Hematopoietic multipotent progenitor cell (in vitro differentiated cells): ENCODE results near the gene EPG5. TPM values are rescaled to one million over a fixed set of nuclear protein-coding genes. Genes with fewer than 3 reads are reported as not detected.
"Not testable (repeated sequence)": the region's sequence is repeated elsewhere in the genome, so short reads cannot be mapped to it uniquely, and the experiment has no call there.

Experiments used
- DNase-seq, 3 donors: peaks; one replicate each; pipeline ENCODE4 v3.0.0-alpha.2; 2011 to 2015; ENCODE audit warnings: low read depth in 2 of 3, low spot score in 2 of 3
- total RNA-seq: library from RNA; depleted of rRNA; stranded (reverse); fragments of >200 nt; gene quantifications from one replicate; pipeline ENCODE4 v1.2.3, GENCODE V29; 2012

Gene EPG5
- total RNA-seq, 1 donor, result 28.3 TPM

DNA sequence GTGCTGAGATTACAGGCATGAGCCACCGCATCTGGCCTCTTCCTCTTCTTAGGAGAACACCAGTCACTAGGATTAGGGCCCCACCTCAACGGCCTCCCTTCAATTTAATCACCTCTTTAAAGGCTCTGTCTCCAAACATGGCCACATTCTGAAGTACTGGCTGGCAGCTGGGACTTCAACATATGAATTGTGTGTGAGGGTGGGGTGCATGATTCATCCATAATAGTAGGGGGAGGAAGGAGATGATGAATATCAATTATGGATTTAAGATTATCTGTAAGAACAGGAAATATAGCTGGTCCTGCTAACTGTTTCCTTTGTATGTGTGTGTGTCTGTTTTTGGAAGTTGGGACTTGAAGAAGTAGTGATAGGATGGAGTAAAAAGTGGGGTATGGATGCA, 14.7 kb upstream of the EPG5 start:
- no peak for DNase-seq

DNA sequence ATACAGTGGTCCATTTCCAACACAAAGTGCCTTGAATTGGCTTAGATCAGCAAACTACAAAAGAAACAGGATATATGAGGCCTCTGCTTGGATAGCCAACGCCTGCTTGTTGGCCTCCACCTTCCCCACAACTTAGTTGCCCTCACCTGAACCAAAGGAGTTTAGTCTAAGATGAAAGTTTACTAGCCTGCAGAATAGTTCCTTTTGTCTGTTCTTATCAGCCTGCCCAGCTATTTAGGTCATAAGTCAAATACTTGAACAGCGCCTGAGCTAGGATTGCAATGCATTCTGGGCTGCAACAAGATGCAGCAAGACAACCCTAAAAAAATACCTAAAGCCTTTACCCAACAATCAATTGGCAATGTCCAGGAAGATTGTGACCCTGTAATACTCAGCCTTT, 13.1 kb upstream of the EPG5 start:
- DNase-seq, result no peak

DNA sequence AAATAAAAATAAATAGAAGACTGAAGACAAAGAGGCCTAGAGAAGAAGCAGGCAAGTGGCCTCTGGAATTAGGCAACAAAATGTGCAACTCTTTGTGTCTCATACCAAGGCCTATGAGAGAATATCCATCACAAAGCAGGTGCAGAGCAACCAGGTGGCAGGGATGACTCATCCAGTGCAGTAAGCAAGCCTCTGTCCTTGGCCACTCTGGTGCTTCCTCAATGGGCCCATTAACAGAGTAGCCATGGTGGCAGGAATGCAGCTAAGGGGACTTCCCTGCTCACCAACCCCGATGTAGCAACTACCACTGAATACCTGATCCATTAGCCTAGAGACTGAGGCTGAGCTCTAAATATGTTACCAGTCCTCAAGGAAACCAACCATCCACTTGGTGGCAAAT, 11.0 kb upstream of the EPG5 start:
- no peak for DNase-seq

DNA sequence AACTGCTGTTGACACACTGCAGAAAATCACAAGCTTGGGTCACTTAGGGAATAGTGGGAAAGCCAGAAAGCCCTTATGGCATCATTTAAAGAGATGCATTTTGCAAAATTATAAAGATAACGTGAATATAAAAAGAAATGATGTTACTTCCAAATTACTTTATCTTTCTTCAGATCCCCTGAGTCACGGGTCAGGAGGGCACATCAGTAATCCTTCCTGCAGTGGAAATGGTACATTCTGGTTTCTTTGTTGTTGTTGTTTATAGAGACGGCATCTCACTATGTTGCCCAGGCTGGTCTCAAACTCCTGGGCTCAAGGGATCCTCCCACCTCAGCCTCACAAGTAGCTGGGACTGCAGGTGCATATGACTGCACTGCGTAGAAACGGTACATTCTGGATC, 9.8 kb upstream of the EPG5 start:
- DNase-seq, result no peak

DNA sequence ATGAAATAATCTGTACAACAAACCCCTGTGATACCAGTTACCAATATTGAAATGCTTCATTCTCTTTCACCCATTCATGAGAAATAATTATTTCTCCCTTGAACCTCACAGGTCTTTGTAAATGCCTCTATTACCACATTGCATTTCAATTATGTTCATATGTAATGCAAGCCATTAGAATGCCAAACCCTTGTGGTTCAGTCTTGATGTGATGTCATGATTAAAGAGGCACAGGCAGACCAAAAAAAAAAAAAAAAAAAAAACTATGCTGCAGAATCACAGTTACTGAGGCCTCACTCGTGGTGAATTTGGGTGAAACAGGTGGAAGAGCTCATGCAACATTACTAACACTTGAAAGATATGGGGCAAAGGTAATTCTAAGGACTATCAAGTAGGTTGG, 9.4 kb upstream of the EPG5 start:
- DNase-seq, result no peak

DNA sequence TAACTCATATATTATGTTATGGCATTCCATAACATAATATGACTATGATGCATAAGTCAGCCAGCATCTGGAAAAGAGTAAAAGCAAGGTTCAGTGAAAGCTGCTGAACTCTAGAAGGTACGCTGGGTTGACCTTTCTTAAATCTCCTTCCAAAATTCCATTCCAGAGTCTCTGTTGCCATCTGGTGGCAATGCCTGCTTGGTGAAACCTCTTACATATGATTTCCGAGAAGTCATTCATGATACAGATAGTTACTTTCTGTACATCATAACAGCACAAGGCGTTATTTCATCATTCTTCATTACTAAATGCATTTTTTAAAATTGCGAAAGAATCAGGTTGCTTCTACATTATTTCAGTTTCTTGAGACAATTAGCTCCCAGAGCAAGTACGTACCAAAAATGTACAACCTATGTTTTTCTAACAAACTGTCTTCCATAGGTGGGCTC, 7.0 kb upstream of the EPG5 start:
- DNase-seq, result peak; percentile 26 to 82 (median 70)

DNA sequence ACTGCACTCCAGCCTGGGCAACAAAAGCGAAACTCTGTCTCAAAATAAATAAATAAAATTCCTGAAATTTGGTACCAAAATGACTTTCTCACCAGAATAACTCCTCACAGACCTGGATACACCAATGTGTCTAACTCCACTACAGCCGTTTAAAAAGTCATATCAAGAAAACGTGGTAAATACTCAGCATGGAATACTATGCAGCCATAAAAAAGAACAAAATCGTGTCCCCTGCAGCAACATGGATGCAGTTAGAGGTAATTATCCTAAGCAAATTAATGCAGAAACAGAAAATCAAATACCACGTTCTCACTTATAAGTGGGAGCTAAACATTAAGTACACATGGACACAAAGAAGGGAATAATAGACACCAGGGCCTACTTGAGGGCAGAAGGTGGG, 2.2 kb downstream of the EPG5 start:
- DNase-seq, result not testable (repeated sequence)

DNA sequence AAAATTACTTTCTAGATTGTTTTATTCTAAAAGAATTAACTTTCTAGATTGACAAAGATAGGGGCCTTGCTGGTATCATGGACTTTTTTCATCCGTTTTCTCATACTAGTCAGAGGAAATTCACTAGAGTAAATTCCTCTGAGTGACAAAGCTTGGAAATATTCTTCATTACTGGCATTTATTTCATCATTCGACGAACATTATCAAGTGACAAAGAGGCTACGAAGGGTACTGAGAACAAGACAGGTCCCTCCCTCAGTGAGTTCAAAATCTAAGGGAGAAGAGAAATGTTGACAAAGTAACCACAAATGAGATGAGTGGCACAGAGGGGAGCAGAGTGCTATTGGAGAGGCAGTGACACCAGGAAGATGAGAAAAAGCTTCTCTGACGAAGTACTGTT, 4.3 kb downstream of the EPG5 start:
- no peak for DNase-seq

DNA sequence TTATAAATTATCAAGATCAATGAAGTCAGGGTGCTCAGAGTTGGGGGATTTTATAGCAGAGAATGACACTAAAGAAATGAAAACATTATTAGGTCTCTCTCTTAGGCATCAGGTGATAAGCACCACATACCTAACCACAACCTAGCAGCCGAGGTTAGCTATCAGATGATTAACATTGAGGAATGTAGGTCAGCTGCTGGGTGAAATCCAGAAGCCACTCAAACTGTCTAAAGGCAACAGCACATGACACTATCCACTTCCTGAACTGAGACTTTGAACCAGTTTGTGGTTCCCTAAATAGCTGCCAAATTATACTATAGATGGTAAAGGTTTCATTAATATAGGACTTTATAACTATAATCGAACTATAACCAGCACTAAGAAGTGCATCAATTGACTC, 4.7 kb downstream of the EPG5 start:
- DNase-seq, result peak in 2 of 3 donors; percentile 19 to 77

DNA sequence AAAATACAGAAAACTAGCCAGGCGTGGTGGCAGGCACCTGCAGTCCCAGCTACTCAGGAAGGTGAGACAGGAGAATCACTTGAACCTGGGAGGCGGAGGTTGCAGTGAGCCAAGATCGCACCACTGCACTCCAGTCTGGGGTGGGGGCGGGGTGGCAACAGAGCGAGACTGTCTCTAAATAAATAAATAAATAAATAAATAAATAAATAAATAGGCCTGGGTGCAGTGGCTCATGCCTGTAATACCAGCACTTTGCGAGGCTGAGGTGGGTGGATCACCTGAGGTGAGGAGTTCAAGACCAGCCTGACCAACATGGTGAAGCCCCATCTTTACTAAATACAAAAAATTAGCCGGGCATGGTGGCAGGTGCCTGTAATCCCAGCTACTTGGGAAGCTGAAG, 7.6 kb downstream of the EPG5 start:
- not testable (repeated sequence) for DNase-seq

DNA sequence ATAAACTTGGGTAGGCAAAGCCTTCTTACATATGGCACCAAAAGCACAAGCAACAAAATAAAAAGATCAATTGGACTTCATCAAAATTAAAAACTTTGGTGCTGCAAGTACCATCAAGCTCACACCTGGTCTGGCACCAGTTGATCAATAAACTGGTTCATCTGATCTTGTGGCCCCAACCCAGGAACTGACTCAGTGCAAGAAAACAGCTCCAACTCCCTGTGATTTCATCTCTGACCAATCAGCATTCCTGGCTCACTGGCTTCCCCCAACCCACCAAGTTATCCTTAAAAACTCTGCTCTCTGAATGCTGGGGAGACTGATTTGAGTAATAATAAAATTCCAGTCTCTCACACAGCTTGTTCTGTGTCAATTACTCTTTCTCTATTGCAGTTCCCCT, 8.4 kb downstream of the EPG5 start:
- no peak for DNase-seq

DNA sequence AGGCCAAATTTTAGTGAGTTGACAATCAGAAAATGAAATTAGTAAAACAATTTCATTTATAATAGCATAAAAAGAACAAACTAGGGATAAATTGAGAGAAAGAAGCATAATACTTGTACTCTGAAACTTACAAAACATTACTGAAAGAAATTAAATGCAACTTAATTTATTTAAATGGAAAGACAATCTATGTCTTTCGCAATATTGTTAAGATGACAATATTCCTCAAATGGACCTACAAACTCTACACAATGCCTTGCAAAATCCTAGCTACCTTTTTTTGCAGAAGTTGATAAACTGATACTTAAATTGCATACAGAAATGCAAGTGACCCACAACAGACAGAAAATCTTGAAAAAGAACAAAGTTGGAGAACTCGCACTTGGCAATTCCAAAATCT, 9.1 kb downstream of the EPG5 start:
- no peak for DNase-seq

DNA sequence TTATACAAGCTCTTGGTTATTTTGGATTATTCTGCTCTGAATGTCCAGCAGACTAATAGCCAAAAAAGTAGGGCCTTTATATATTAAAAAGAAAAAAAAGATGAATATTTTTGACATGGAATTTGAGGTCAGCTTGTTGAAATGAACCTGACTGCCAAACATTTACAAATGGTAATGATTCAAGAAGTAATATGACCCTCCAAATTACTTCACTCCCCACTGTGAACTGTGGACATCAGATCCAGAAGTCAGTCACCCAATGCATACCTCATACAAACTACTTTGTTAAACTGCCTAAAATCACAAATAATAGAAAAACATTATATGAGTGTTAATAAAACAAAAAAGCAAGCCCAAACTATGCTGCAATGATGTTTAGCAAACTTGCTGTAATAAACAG, 10.0 kb downstream of the EPG5 start:
- no peak for DNase-seq

DNA sequence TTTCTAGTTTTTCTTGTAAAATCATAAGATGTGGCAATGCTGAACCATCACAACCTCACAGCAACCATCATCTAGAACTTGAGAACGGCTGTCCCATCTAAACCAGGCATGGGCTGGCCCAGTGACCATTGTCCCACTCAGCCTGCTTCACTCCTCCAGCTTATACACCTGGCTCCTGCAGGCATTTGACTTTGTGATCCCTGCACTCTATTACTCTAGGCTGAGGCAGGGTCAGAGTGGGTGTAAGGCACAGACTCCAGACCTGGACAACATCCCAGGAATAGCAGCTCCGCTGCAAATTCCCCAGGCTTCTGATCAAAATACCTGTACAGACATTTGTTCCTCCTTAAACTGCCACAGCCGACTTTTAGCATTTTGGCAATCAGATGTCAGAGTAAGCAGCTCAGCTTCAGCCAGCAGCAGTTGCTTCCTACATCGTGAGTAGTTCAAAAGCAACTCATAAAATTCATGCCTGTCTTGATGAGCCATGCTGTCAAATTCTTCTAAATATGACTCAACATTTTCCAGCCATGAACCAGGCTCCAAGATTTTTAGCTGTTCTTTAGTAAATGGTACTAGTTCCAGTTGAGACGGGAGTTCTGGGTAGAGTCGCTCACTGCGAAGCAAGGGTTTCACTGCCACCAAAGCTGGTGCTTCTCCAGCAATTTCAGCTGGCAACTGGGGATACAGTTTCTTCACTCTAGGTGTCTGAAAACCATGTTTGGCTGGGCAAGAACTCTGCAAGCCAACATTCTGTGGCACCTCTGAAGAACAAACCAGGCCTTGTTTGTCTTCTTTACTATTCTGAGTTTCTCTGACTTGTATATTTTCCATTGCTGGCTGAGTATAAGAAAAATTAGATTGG, 12.8 kb downstream of the EPG5 start:
- no peak for DNase-seq

DNA sequence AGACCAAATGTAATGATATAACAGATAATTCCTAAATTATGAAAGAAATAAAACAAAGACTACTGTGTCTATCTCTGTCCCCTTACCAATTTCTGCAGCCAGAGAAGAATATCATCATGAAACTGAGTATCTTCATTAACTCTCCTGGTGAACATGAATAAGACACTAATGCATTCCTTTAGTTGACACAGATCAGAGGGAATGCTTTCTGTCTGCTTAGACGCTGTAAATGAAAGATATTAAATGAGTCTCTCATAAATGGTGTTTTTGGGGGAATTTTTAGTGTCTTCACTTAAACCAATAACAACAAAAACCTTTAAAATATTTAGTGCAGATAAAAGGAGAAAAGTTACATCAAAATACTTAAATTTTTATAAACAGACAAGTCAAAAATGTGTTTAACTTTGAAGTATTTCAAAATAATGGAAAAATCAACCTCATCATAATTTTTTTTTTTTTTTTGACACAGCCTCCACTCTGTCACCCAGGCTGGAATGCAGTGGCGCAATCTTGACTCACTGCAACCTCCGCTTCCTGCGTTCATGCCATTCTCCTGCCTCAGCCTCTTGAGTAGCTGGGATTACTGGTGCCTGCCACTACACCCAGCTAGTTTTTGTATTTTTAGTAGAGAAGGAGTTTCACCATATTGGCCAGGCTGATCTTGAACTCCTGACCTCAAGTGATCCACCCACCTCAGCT, 16.0 kb downstream of the EPG5 start:
- DNase-seq, result no peak

DNA sequence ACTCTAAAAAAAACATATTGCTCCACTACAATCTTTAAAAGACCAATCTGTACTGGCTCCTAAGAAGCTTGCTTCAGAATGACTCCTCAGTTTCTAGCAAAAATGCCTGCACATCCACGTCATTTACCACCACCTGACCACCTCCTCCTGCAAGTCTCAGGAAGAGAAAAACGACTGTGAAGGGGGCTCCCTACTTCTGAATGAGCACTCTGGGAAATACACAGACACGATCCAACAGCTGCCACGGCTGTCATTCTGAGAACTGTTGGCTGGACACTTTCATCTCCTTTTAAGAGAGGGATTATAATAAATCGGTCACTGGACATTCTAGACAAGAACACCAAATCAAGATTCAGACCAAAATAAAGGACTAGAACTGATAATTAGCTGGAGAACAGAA, 21.5 kb downstream of the EPG5 start:
- no peak for DNase-seq

DNA sequence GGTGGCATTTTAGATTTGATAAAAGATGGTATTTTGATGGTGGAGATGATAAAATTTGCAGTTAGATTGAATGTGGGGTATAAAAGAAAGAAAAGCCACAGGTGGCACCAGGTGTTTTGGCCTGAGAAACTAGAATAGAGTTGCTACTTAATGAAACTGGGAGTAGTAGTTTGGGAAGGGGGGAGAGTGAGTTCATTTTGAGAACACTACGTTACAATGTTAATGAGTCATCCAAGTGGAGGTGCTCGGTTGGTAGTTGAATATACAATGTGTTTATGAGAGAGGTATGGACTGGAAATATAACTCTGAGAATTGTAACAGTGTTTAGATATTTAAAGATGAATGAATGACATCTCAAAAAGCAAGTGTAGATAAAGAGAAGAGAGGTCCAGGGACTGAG, 26.4 kb downstream of the EPG5 start:
- DNase-seq, result no peak

DNA sequence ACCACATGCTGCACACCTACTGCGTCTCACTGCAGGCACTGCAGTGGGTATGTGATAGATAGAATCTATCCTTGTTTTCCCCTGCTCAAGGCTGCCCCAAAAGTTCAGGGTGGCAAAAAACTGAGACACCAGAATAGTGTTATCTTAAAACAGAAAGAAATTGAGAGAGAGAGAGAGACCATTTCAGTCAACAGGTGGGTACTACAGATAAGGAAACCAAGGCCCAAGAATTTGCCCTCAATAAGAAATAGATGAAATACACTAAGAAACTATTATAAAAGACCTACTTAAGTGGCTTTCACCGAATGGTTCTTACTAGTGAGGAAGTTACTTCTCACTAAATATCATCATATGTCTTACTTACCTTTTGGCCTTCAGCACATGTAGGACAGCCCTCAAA, 27.9 kb downstream of the EPG5 start:
- DNase-seq, result peak in 1 of 3 donors; percentile 26

DNA sequence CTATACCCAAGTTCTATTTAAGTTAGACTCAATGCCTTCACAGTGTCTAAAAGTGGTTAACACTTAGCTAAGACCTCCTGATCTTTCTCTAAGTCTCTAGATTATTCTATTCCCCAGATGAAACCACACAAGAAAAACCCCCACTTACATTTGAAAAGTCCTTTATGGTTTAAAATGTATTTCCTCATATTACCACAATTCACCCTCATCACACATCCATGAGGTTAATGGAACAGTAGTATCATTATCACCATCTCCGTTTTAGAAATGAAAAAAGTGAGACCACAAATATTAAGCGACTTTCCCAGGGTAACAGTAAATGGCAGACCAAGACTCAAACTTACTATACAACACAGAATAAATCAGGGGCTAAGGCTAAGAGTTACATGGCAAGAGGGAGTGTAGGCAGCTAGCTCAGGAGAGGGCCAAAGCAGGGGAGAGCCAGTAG, 28.6 kb downstream of the EPG5 start:
- no peak for DNase-seq

DNA sequence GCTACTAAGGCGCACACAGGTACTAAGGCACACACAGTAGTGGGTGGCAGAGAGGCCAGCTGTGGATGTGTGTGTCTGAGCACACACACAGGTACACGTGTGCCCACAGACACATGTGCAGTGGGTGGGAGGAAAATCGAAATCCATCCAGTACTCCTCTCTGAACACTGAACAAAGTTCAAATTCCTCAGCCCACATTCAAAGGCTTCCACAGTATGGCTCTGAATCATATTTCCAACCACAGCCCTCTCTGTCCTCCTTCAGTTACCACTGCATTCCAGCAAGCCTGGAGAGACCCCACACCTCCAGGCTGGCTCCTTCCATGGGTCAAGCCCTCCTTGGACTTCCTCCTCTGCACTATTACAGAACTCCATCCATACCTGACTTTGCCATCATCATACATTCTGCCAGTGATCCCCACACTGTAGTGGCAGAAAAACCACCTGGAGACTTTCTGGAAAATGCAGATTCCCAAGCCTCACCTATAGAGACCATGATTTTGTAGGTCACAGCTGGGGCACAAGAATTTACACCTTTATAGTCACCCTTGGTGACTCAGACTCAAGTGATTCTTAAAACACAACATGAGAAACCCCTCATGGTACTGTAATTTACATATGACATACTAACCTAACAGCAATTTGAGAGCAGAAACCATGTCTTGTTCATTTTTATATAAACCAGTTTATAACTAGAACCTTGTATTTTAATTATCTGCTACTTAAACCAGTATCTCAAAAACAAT, 31.4 kb downstream of the EPG5 start:
- no peak for DNase-seq

DNA sequence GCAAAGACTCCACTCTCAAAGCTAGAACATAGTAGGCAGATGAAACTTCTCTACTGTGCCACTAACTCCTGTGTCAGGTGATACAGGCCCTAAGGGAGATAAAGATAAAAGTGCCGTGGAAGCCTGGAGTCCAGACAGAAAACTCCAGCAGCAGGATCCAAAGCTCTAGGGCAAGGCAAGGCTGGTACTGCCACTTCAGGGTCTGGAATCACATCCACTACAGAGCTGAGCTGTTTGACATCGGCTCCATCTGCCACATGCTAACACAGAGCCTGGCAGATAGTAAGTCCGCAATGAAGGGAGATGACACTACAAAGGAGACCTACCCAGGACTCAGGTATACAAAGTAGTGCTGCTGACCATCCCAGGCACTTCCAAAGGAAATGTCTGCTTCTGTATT, 34.4 kb downstream of the EPG5 start:
- no peak for DNase-seq
